ENCODE results near the gene RGMB.

RGMB gene

GRCh38 chr5:98786191-98786853, 12.9 kb downstream of the RGMB start:
- peak; percentile 50 for DNase-seq

- DNase-seq: no peak
Observed at GRCh38 chr5:98787131-98787719, 13.8 kb downstream of the RGMB start.

- DNase-seq: no peak
Observed at GRCh38 chr5:98789029-98789428, 15.6 kb downstream of the RGMB start.

GRCh38 chr5:98791001-98791519, 17.6 kb downstream of the RGMB start:
- no peak for DNase-seq

GRCh38 chr5:98791898-98792580, 18.6 kb downstream of the RGMB start:
- no peak for DNase-seq

GRCh38 chr5:98793223-98793622, 19.8 kb downstream of the RGMB start:
- no peak for DNase-seq

GRCh38 chr5:98794001-98794400, 20.5 kb downstream of the RGMB start:
- DNase-seq: no peak

- DNase-seq: no peak
Observed at GRCh38 chr5:98794414-98795080, 21.1 kb downstream of the RGMB start.

GRCh38 chr5:98795243-98795642, 21.8 kb downstream of the RGMB start:
- DNase-seq: no peak

- DNase-seq: peak; percentile 81
Observed at GRCh38 chr5:98796197-98796972, 22.9 kb downstream of the RGMB start.

GRCh38 chr5:98798371-98798770, 24.9 kb downstream of the RGMB start:
- DNase-seq: no peak

- DNase-seq: no peak
Observed at GRCh38 chr5:98798847-98799246, 25.4 kb downstream of the RGMB start.

GRCh38 chr5:98804066-98804465, 30.6 kb downstream of the RGMB start:
- DNase-seq: no peak

- DNase-seq: no peak
Observed at GRCh38 chr5:98805070-98805469, 31.6 kb downstream of the RGMB start.

GRCh38 chr5:98807806-98808205, 34.3 kb downstream of the RGMB start:
- no peak for DNase-seq

- no peak for DNase-seq
Observed at GRCh38 chr5:98810206-98810605, 36.7 kb downstream of the RGMB start.

- no peak for DNase-seq
Observed at GRCh38 chr5:98813755-98814154, 40.3 kb downstream of the RGMB start.

GRCh38 chr5:98816582-98817222, 43.2 kb downstream of the RGMB start:
- DNase-seq: no peak

- no peak for DNase-seq
Observed at GRCh38 chr5:98825582-98826375, 52.3 kb downstream of the RGMB start.

- peak; percentile 57 for DNase-seq
Observed at GRCh38 chr5:98827161-98827560, 53.7 kb downstream of the RGMB start.
